ENCODE measurements around the gene CRELD1. TPM values are rescaled to one million over a fixed set of nuclear protein-coding genes. Genes with fewer than 3 reads are reported as not detected.

Gene CRELD1
- total and polyA plus RNA-seq, 9 of the 15 experiments (the other 6 are each of a cell fraction or from before 2014, with no cell fraction given): 3.3 to 25.8 (median 16.5) TPM

DNA sequence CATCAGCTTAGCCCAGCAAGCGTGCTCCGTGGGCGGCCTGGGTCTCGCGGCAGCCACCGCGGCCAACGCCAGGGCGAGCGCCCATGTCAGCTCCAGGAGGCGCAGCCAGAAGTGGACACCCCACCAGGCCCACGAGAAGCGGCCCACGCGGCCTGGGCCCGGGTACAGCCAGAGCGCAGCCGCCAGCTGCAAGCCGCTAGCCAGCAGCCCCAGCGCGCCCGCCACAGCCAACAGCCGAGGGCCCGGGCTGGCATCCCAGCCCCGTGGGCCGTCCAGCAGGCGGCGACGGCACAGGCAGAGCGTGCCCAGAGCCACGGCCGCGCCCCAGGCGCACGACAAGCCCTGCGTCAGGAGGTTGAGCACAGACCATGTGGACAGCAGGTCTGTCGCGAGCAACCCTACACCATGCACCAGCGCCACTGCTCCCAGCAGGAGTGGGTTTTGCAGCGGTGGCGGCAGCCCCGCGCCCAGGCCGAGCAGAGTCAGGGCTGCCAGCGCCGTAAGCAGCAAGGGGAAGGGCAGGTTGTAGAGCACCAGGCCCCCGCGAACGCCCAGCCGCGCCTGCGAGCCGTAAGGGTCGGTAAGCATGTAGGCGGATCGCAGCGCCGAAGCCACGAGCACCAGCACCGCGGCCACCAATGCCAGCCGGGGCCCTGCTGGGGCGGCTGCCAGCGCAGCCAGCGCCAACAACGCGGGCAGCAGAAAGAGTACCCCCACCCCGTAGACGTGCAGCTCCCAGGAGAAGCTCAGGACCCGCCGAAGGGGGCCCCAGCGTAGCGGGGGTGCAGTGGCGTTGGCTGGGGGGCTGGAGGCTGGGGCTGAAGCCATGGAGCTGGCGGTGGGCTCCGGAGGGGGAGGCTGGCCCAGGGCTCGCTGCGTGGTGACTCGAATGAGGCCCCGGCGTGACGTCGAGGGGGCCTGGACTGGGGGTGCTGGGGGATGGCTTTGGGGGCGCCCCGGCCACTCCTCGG lies 13.7 kb downstream of the CRELD1 start (continued):
- TF ChIP-seq ZNF75A (CRISPR knock-in tag; IDR thresholded peaks at IDR 0.05): no peak
- no peak for TF ChIP-seq RAD21 (CRISPR knock-in tag; conservative IDR thresholded peaks at IDR 0.05 in 1 of 2, IDR thresholded peaks at IDR 0.05 in 1 of 2)
- TF ChIP-seq ZNF740 (CRISPR knock-in tag; IDR thresholded peaks at IDR 0.05): 0 out of 2 replicates have a peak, but pooled peaks have one; percentile 33
- no peak for TF ChIP-seq ZNF740 (tag; IDR thresholded peaks at IDR 0.05)
- TF ChIP-seq ZBTB17 (CRISPR knock-in tag; IDR thresholded peaks at IDR 0.05): no peak
- TF ChIP-seq CEBPZ (IDR thresholded peaks at IDR 0.05; ENCODE audit: borderline replicate concordance, low read depth, low read length): no peak
- TF ChIP-seq ZNF134 (CRISPR knock-in tag; conservative IDR thresholded peaks at IDR 0.05): no peak
- TF ChIP-seq ZBTB1 (CRISPR knock-in tag; IDR thresholded peaks at IDR 0.05; ENCODE audit: borderline replicate concordance, low read depth): no peak
- TF ChIP-seq MLLT1 (IDR thresholded peaks at IDR 0.05): no peak
